ENCODE results near the gene CYP4Z1.

GRCh38 chr1:47164552-47164951, 97.5 kb downstream of the CYP4Z1 start:
- no peak for TF ChIP-seq CTCF (IDR thresholded peaks at IDR 0.05; ENCODE audit: insufficient read depth, low read length, poor library complexity, severe bottlenecking)
- TF ChIP-seq EZH2phosphoT487 (conservative IDR thresholded peaks at IDR 0.05; ENCODE audit: low read length): no peak

Measured in SU-DHL-6 (cell line).